Keratinocyte (primary cell): ENCODE measurements around the gene RHOT1. TPM values are rescaled to one million over a fixed set of nuclear protein-coding genes. Genes with fewer than 3 reads are reported as not detected.
"Not testable (repeated sequence)": the region's sequence is repeated elsewhere in the genome, so short reads cannot be mapped to it uniquely, and the experiment has no call there.

Source experiments
- DNase-seq: peaks from one replicate; pipeline ENCODE4 v3.0.0-alpha.2; 2011; ENCODE audit warnings: low read depth, missing footprints, low spot score
- FAIRE-seq: peaks from 2 replicates; lab custom pipeline; 2011; peaks lifted over from hg19 to GRCh38; lab: Jason Lieb, UNC
- H2AFZ ChIP-seq: 2 replicates; pipeline ENCODE4 v1.6.0; 2012; ENCODE audit warnings: low read length, control low read depth, inconsistent platforms; ENCODE audit not compliant: control insufficient read depth
- H3K27ac ChIP-seq: 2 replicates; pipeline ENCODE4 v1.5.1; 2011; ENCODE audit warnings: low read length; ENCODE audit not compliant: control insufficient read depth, insufficient read depth
- H3K27me3 ChIP-seq: 3 replicates; pipeline ENCODE4 v1.6.0; 2011; ENCODE audit warnings: low read length; ENCODE audit not compliant: control insufficient read depth, insufficient read depth; ENCODE audit errors: extremely low read depth
- H3K36me3 ChIP-seq, 2 experiments: 2 replicates in 1 of 2; 3 replicates in 1 of 2; pipeline ENCODE4 v1.5.1; 2011; ENCODE audit warnings: low read length in 2 of 2, mild to moderate bottlenecking in 1 of 2; ENCODE audit not compliant: control insufficient read depth in 2 of 2, insufficient read depth in 2 of 2; ENCODE audit errors: extremely low read depth in 1 of 2
- H3K4me1 ChIP-seq: 3 replicates; pipeline ENCODE4 v1.5.1; 2011; ENCODE audit warnings: low read length; ENCODE audit not compliant: control insufficient read depth, insufficient read depth; ENCODE audit errors: extremely low read depth
- H3K4me2 ChIP-seq: 3 replicates; pipeline ENCODE4 v1.6.0; 2011; ENCODE audit warnings: low read depth, low read length; ENCODE audit not compliant: control insufficient read depth, insufficient read depth; ENCODE audit errors: extremely low read depth
- H3K4me3 ChIP-seq, 3 experiments: fragments of 200-600 bp in 1 of 3; sonication (generic) in 1 of 3; 2 replicates in 2 of 3; 3 replicates in 1 of 3; pipeline ENCODE4 v1.5.1; 2011 to 2016; ENCODE audit warnings: low read length in 3 of 3, mild to moderate bottlenecking in 3 of 3, control low read depth in 2 of 3, inconsistent platforms in 1 of 3, low read depth in 1 of 3, mixed read lengths in 1 of 3, mixed run types in 1 of 3, moderate library complexity in 1 of 3; ENCODE audit not compliant: control insufficient read depth in 2 of 3, insufficient read depth in 2 of 3; ENCODE audit errors: extremely low read depth in 1 of 3
- H3K79me2 ChIP-seq: 2 replicates; pipeline ENCODE4 v1.6.0; 2012; ENCODE audit warnings: low read length; ENCODE audit not compliant: control insufficient read depth, insufficient read depth
- H3K9ac ChIP-seq: 3 replicates; pipeline ENCODE4 v1.6.0; 2011; ENCODE audit warnings: low read length; ENCODE audit not compliant: control insufficient read depth, insufficient read depth; ENCODE audit errors: extremely low read depth
- H3K9me1 ChIP-seq: 3 replicates; pipeline ENCODE4 v1.6.0; 2011; ENCODE audit warnings: low read length; ENCODE audit not compliant: control insufficient read depth, insufficient read depth; ENCODE audit errors: extremely low read depth
- H3K9me3 ChIP-seq: 2 replicates; pipeline ENCODE4 v1.5.1; 2012; ENCODE audit warnings: low read depth, low read length; ENCODE audit not compliant: control insufficient read depth
- H4K20me1 ChIP-seq: 3 replicates; pipeline ENCODE4 v1.6.0; 2011; ENCODE audit warnings: low read length; ENCODE audit not compliant: control insufficient read depth, insufficient read depth; ENCODE audit errors: extremely low read depth
- CTCF ChIP-seq, 3 experiments: IDR thresholded peaks in 1 of 3; conservative IDR thresholded peaks in 1 of 3; optimal IDR thresholded peaks in 1 of 3; 2 replicates in 2 of 3; 3 replicates in 1 of 3; pipeline versions ENCODE3 to v1.5.1; 2011; ENCODE audit warnings: low read length in 3 of 3, mild to moderate bottlenecking in 3 of 3, moderate library complexity in 2 of 3, control low read depth in 1 of 3, inconsistent platforms in 1 of 3; ENCODE audit not compliant: insufficient read depth in 2 of 3; ENCODE audit errors: extremely low read depth in 1 of 3
- EZH2 ChIP-seq: IDR thresholded peaks from one replicate; pipeline ENCODE4 v1.6.1; 2012; ENCODE audit warnings: inconsistent platforms, mild to moderate bottlenecking, low read length, moderate library complexity
- dilution Hi-C: fragments of 300-500 bp; cut with MboI; formaldehyde crosslinking; loops from one replicate; pipeline ENCODE4 v1.7.0; 2020; ENCODE audit warnings: low sequenced_read_pairs; ENCODE audit not compliant: extremely low pct_ligation_motif_present
- polyA plus RNA-seq, 5 experiments: library from polyadenylated mRNA; depleted of rRNA in 3 of 5; stranded (reverse) in 3 of 5; stranded (forward) in 1 of 5; unstranded in 1 of 5; fragments of >200 nt; gene quantifications; 1 replicate in 1 of 5; 2 replicates in 3 of 5; 3 replicates in 1 of 5; pipeline versions ENCODE4 v1.2.1 to v1.2.3, GENCODE V29; 2011 to 2012; ENCODE audit warnings: missing spikeins in 2 of 5, low read depth in 1 of 5, low replicate concordance in 1 of 5

Gene RHOT1
- polyA plus RNA-seq, 1 donor (not counting 4 experiments of a cell fraction or from before 2014, with no cell fraction given) = 50.4 TPM

- no peak overlapping the region for H3K9ac ChIP-seq
- TF ChIP-seq EZH2 (no peak), CTCF (optimal IDR thresholded peaks at IDR 0.05 in 1 of 3, IDR thresholded peaks at IDR 0.05 in 1 of 3, conservative IDR thresholded peaks at IDR 0.05 in 1 of 3; ENCODE audit: extremely low read depth in 1 of 3, insufficient read depth in 2 of 3, low read length in 3 of 3) (no peak)
- no peaks in the 10 kb centered on the region for H3K27me3 ChIP-seq
- H3K9me3 ChIP-seq = no peaks in the 10 kb centered on the region
- H2AFZ ChIP-seq = no peak overlapping the region
- no peaks in the 10 kb centered on the region for H3K9me1 ChIP-seq
- peaks cover 3% of the 10 kb centered on the region for H3K4me1 ChIP-seq
- dilution Hi-C loops = no loop called here
- H3K36me3 ChIP-seq = no peaks in the 10 kb centered on the region
- DNase-seq = no peak
- FAIRE-seq = no peak
- H3K4me3 ChIP-seq = no peak overlapping the region
- H3K79me2 ChIP-seq = no peaks in the 10 kb centered on the region
- H3K27ac ChIP-seq = no peak overlapping the region
- H4K20me1 ChIP-seq = no peaks in the 10 kb centered on the region
- H3K4me2 ChIP-seq = no peak overlapping the region
Measured at GRCh38 chr17:32136856-32137255, 5.4 kb upstream of the RHOT1 start.

GRCh38 chr17:32139504-32139903 is 2.8 kb upstream of the RHOT1 start:
- H3K27me3 ChIP-seq, H3K4me2 ChIP-seq, dilution Hi-C loops, H4K20me1 ChIP-seq, FAIRE-seq, H2AFZ ChIP-seq, H3K27ac ChIP-seq, H3K36me3 ChIP-seq, H3K4me3 ChIP-seq, DNase-seq, H3K4me1 ChIP-seq, H3K9me3 ChIP-seq, H3K9ac ChIP-seq, H3K9me1 ChIP-seq: not testable (repeated sequence)
- peaks cover 18% of the 10 kb centered on the region for H3K79me2 ChIP-seq

- Histone ChIP-seq H3K79me2 (peaks cover 30% of the 10 kb centered on the region), H4K20me1 (no peaks in the 10 kb centered on the region), H3K4me3 (peak overlapping the region in 2 of 3 experiments; percentile 70 to 77), H3K4me2 (peak overlapping the region; percentile 97), H3K36me3 (peaks cover 0 to 4% of the 10 kb centered on the region in 2 experiments), H3K27me3 (no peaks in the 10 kb centered on the region), H3K27ac (peak overlapping the region; percentile 94), H3K4me1 (peaks cover 8% of the 10 kb centered on the region), H3K9me3 (no peaks in the 10 kb centered on the region), H3K9me1 (no peaks in the 10 kb centered on the region), H2AFZ (peak overlapping the region; percentile 84), H3K9ac (no peak overlapping the region)
- DNase-seq (no peak), FAIRE-seq (peak; percentile 60)
- dilution Hi-C loops = no loop called here
- TF ChIP-seq EZH2 (no peak), CTCF (optimal IDR thresholded peaks at IDR 0.05 in 1 of 3, IDR thresholded peaks at IDR 0.05 in 1 of 3, conservative IDR thresholded peaks at IDR 0.05 in 1 of 3; ENCODE audit: extremely low read depth in 1 of 3, insufficient read depth in 2 of 3, low read length in 3 of 3) (no peak)
Measured at GRCh38 chr17:32141258-32141657, 1.0 kb upstream of the RHOT1 start.
